ENCODE data around the gene DDX46. TPM values are rescaled to one million over a fixed set of nuclear protein-coding genes. Genes with fewer than 3 reads are reported as not detected.
A peak's percentile ranks its signal among the peaks of the same experiment; 100 is the strongest.
"Not testable (repeated sequence)": the region's sequence is repeated elsewhere in the genome, so short reads cannot be mapped to it uniquely, and the experiment has no call there.

The DDX46 gene, protein sequence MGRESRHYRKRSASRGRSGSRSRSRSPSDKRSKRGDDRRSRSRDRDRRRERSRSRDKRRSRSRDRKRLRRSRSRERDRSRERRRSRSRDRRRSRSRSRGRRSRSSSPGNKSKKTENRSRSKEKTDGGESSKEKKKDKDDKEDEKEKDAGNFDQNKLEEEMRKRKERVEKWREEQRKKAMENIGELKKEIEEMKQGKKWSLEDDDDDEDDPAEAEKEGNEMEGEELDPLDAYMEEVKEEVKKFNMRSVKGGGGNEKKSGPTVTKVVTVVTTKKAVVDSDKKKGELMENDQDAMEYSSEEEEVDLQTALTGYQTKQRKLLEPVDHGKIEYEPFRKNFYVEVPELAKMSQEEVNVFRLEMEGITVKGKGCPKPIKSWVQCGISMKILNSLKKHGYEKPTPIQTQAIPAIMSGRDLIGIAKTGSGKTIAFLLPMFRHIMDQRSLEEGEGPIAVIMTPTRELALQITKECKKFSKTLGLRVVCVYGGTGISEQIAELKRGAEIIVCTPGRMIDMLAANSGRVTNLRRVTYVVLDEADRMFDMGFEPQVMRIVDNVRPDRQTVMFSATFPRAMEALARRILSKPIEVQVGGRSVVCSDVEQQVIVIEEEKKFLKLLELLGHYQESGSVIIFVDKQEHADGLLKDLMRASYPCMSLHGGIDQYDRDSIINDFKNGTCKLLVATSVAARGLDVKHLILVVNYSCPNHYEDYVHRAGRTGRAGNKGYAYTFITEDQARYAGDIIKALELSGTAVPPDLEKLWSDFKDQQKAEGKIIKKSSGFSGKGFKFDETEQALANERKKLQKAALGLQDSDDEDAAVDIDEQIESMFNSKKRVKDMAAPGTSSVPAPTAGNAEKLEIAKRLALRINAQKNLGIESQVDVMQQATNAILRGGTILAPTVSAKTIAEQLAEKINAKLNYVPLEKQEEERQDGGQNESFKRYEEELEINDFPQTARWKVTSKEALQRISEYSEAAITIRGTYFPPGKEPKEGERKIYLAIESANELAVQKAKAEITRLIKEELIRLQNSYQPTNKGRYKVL
- 27.6 TPM for total RNA-seq
- long read RNA-seq, full-length matches to known transcripts: 27 of 28 reads
- long read RNA-seq, partial matches to known transcripts: 1 of 28 reads
- long read RNA-seq, other reads (novel, unspliced or antisense): 0 of 28 reads

DNA sequence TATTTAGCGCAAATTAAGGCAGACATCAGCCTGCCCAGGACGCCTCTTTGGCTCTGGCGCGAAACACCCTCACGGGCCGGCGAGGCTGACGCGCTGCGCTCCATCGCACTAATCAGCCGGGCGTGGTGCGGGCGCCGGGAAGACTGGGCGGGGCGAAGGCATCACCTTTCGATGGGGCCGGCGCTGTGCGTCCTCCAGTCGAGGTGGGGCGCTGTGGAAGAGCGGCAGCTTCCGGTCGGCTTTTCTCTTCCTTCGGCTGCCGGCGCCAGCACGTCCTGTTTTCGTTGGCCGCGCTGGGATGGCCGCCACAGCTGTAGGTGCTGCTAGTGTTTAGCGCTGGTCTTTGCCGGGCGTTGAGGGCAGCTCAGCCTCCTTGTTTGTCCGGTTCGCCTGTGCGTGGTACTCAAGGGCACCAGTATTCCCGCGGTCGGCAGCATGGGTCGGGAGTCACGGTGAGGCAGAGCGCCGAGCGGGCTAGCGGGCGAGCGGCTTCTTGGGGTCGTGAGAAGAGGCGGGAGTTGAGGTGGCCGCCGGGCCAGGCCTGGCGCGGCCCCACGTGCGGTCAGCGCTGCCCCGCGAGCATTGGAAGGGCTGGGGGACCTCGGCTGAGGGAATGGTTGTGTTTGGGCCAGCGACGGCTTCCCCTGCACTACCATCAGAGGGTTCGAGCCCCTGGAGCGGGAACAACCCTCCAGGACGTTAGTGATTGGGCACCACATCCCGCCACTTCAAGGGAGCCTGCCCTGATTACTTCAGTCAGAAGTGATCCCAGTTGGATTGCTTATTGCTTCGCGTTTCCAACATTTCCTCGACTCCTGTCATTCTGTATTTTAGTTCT lies at the start of gene DDX46:
TSS of gene DDX46 (plus strand) at position 276 of the 838 bp plus-strand sequence. CDS start at position 436, 160 bp downstream.
- intact Hi-C loops (cut with DNase I): loop anchor here (2.0 to 5.0 kb wide), 2 partner anchors 20 to 144 kb away; partner anchors contain the start of gene CAMLG
- ATAC-seq: peak; percentile 99

DNA sequence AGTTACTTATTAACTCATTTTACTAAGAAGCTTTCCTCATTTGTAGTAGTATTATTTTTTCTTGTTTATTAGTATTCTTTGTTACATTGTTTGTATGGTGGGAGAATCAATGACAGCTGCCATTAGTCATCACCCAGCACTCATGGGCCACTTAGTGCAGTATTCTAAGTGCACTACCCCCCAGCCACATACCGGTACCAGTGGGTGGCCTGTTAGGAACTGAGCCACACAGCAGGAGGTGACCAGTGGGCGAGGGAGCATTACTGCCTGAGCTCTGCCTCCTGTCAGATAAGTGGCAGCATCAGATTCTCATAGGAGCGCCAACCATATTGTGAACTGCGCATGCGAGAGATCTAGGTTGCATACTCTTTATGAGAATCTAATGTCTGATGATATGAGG lies 44.5 kb upstream of the DDX46 start:
- no peak for ATAC-seq
- DNase-seq (ENCODE audit: missing footprints): no peak
- intact Hi-C loops (cut with DNase I): no loop called here

More for the DNA sequence above, at the start of gene DDX46:
- DNase-seq (ENCODE audit: missing footprints): peak; percentile 97

DNA sequence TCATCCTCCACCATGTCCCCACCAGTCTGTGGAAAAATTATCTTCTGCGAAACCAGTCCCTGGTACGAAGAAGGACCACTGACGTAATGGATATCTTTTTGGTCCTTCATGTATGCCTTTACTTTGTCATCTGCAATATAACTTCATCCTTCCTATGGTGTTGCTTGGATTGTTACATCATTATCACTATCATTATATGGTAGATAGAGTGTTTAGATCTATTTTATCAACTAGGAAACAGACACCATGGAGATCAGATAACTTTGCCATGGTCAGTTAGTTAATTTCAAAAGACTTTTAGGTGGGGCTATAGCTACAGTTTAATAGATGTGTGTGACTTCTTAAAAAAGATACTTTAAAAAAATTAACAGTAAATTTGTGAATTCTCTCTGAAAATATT lies 44.0 kb upstream of the DDX46 start:
- DNase-seq (ENCODE audit: missing footprints) (no peak), ATAC-seq (no peak)
- intact Hi-C loops (cut with DNase I): no loop called here

DNA sequence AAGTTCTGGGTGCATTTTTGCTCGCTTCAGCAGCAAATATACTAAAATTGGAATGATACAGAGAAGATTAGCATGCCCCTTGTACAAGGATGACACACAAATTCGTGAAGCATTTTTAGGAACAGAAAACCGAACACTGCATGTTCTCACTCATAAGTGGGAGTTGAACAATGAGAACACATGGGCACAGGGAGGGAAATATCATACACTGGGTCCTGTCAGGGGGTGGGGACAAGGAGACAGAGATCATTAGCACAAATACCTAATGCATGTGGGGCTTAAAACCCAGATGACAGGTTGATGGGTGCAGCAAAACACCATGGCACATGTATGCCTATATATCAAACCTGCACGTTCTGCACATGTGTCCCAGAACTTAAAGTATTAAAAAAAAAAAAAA lies 43.1 kb upstream of the DDX46 start:
- intact Hi-C loops (cut with DNase I); ATAC-seq; DNase-seq (ENCODE audit: missing footprints): not testable (repeated sequence)

DNA sequence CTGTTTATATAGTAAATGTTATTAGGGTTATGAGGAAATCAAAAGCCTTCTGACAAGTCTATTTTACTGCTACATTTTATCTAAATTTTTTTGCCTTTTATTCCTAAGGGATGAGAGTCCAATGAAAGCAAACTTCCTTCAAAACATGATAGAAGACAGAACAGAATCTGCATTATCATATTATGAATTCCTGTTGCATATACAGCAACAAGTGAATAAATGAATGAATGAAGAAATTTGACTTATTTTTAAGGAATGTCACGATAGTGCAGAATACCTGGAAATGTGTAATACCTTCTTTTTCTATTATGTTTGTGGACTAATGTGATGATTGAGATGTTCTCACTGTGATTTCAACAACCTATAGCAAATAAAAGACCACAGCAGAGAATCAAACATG lies 33.7 kb upstream of the DDX46 start:
- ATAC-seq: no peak
- intact Hi-C loops (cut with DNase I): no loop called here
- no peak for DNase-seq (ENCODE audit: missing footprints)

DNA sequence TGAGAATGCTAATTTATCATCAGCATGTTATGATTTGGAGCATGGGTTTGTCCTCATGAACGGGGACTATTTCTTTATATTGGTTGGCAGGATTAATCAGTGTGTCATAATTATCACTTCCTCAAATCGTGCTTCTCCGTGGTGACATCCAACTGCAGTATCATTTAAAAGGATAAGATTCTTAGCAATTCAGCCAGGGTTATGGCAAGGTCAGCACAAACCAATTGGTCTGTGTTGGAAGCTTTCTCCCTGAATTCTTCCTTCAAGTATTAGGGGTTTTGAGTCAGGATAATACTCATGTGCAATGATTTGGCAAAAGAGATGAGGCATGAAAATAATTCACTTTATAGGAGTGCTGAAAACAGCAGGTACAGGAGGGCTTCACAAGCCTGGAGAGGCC lies 25.8 kb upstream of the DDX46 start:
- ATAC-seq (no peak), DNase-seq (ENCODE audit: missing footprints) (no peak)
- intact Hi-C loops (cut with DNase I): no loop called here

DNA sequence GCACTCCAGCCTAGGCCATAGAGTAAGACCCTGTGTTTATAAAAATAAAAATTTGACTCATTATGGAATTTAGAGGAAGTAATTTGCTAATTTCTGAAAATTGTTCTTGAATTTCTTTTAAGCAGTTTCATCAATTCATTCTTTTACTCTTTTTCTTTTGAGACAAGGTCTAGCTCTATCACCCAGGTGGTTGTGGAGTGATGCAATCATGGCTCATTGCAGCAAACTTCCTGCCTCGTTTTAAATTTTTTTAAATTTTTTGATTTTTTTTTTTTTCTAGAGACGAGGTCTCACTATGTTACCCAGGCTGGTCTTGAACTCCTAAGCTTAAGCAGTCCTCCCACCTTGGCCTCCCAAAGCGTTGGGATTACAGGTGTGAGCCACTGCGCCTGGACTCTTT lies 23.3 kb upstream of the DDX46 start:
- ATAC-seq: no peak
- intact Hi-C loops (cut with DNase I): no loop called here

DNA sequence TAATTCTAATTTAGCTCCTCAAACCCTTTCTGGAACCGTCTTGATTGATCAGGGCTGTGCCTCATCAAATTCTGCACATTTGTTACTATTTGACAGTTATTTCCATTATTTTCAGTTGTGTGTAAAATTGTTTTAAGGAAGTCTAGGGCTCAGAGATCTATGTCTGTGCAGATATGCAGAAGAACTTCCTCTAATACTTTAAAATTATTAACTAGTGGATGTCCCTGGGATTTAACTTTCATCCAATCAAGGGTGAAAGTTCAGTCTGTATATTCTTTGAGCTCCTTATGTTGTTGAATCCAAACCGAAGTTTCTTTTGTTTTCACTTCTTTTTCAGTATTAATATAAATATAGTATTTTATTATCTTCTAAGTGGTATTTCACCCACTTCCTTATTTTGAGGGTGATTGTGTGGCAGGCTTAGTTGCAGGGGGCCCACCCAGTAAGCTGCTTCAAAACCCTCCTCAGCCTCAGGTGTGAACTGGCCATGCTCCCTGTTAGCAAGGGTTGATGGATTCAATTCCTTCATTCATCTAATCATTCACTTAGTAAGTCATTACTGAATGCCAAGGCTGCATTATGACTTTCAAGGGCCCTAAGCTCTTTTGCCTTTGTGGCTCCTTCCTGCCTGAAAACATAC lies 22.3 kb upstream of the DDX46 start:
- ATAC-seq (no peak), DNase-seq (ENCODE audit: missing footprints) (no peak)
- intact Hi-C loops (cut with DNase I): loop anchor here (2.0 kb wide), 1 partner anchor 87 kb away; the partner anchor contains the start of gene SEC24A

More for the DNA sequence above, 23.3 kb upstream of the DDX46 start:
- no peak for DNase-seq (ENCODE audit: missing footprints)

DNA sequence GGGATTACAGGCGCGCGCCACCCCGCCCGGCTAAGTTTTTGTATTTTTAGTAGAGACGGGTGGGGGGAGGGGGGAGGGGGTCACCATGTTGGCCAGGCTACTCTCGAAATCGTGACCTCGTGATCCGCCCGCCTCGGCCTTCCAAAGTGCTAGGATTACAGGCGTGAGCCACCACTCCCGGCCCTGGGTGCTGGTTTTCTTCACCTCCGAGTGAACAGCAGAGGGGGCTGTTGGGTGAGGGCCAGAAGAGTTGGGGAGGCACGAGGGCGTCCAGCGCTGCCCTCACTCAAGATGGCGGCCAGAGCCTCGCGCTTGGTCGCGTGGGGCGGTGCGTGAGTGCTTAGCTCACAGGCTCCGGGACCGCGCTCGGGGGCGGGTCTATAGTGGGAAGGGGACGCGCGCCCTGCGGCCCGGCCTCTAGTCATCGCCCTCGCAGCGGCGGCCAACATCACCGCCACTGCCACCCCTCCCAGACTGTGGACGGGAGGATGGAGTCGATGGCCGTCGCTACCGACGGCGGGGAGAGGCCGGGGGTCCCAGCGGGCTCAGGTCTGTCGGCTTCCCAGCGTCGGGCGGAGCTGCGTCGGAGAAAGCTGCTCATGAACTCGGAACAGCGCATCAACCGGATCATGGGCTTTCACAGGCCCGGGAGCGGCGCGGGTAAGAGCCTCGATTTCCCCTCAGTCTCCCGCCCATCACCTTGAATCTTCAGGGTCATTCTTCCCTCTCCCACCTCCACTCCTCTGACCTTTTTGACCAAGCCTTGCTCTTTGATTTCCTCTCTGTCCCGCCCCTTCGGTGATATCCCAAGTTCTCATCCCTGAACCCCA lies 20.2 kb upstream of the DDX46 start, which contains the start of gene CAMLG:
TSS of gene CAMLG (plus strand) at position 416 of the 830 bp plus-strand sequence. CDS start at position 489, 73 bp downstream.
- peak; percentile 100 for ATAC-seq
- peak; percentile 100 for DNase-seq (ENCODE audit: missing footprints)
- intact Hi-C loops (cut with DNase I): loop anchor here (1.0 to 2.0 kb wide), 2 partner anchors 20 to 166 kb away; partner anchors contain the start of gene DDX46

DNA sequence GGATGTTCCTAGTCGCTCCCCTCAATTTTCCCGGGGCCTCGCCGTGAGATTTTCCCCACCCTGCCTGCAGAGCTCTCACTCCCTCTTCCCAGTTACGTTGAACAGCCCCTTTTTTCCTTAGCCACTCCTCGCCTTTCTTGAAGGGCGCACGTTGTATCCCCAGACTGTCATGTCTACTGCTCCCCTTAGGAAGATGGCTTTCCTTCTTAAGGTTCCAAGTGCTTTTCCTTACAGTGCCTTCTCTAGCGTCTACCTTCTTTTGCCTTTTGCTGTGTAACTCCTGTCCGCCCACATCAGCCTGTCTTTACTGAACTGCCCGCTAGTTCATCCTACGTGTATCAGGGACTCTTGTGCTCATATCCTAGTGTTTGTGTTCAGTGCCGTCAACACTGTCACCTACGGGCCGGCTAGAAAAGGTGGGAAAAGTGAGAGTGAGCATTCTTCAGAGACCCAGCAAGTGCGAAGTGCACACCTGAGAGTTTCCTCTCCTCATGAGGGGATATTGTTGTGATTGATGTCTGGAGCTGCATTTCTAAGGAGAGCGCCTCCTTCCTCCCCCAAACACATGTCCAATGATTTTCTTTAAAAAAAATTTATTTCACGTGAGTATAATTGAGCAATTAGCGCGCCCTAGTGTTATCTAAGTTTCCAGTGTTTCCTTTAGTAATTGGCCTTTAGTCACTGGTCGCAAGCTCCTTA lies 19.5 kb upstream of the DDX46 start:
- DNase-seq (ENCODE audit: missing footprints) (no peak), ATAC-seq (peak; percentile 20)
- intact Hi-C loops (cut with DNase I): loop anchor here (1.0 to 2.0 kb wide), 2 partner anchors 20 to 165 kb away; partner anchors contain the start of gene DDX46

DNA sequence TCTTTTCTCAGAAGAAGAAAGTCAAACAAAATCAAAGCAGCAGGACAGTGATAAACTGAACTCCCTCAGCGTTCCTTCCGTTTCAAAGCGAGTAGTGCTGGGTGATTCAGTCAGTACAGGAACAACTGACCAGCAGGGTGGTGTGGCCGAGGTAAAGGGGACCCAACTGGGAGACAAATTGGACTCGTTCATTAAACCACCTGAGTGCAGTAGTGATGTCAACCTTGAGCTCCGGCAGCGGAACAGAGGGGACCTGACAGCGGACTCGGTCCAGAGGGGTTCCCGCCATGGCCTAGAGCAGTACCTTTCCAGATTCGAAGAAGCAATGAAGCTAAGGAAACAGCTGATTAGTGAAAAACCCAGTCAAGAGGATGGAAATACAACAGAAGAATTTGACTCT lies 17.5 kb upstream of the DDX46 start:
- intact Hi-C loops (cut with DNase I): no loop called here
- ATAC-seq (no peak), DNase-seq (ENCODE audit: missing footprints) (no peak)

DNA sequence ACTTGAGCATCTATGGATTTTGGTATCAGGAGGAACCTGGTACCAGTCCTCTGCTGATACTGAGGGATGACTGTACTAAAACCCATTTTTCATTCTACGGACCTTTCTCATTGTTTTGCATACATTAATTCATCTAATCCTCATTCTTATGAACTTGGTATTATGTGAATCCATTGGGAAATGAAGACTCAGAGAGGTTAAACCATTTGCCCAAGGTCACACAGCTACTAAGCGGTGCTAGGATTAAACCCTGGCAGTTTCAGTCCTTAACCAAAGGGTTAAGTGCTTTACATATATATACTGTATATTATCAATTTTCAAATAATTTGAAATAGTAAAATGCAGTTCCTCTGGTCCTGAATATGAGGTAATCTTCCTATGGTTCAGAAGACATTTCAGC lies 16.4 kb upstream of the DDX46 start:
- ATAC-seq: no peak
- no peak for DNase-seq (ENCODE audit: missing footprints)
- intact Hi-C loops (cut with DNase I): no loop called here

DNA sequence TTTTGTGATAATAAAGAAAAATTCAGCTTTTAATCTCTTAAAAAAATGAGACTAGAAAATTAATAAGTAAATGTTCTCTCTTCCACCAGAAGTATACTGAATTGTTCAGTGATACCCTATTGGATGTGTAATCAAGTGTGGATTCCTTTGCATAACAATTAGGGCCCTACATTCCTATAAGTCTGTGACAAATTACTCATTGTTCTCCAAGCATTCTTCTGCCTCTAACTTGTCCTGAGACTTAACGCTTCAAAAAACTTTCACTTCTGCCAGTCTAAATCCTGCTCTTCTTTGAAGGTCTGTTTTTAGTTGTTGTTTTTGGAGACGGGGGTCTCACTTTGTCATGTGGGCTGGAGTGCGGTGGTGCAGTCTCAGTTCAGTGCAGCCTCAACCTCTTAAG lies 9.2 kb upstream of the DDX46 start:
- ATAC-seq (no peak), DNase-seq (ENCODE audit: missing footprints) (no peak)
- intact Hi-C loops (cut with DNase I): no loop called here

DNA sequence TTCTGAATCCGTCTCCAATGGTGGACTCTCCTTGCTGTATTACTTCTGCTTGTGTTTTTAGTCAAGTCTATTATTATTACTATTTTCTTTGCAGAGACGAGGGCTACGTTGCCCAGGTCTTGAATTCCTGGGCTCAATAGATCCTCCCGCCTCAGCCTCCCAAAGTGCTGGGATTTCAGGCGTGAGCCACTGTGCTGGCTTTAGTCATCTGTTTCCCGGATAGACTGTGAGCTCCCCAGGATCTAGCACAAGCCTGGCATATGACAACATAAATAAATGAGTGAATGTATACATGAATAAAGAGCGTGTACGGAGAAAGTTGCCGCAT lies 439 bp upstream of the DDX46 start:
- ATAC-seq: no peak
- DNase-seq (ENCODE audit: missing footprints): no peak
- intact Hi-C loops (cut with DNase I): loop anchor here (2.0 to 5.0 kb wide), 2 partner anchors 19 to 144 kb away; partner anchors contain the start of gene CAMLG

DNA sequence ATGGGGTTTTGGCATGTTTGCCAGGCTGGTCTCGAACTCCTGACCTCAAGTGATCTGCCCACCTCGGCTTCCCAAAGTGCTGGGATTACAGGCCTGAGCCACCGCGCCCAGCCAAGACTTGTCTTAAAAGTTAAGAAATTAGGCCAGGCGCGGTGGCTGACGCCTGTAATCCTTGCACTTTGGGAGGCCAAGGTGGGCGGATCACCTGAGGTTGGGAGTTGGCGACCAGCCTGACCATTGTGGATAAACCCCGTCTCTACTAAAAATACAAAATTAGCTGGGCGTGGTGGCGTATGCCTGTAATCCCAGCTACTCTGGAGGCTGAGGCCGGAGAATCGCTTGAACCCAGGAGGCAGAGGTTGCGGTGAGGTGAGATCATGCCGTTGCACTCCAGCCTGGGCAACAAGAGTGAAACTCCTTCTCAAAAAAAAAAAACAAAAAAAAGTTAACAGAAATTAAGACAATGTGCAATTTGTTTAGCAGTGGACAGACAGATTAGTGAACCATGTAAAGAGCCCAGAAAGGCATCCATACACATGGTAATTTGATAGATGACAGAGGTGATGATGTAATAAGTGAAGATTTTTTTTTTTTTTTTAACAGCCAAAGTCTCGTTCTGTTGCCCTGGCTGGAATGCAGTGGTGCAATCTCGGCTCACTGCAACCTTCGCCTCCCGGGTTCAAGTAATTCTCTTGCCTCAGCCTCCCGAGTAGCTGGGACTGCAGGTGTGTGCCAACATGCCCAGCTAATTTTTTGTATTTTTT lies 9.1 kb downstream of the DDX46 start:
- DNase-seq (ENCODE audit: missing footprints); ATAC-seq; intact Hi-C loops (cut with DNase I): not testable (repeated sequence)

All from Right ventricle myocardium inferior (tissue), 1 donor.